ENCODE results near the gene RGS7.

DNA sequence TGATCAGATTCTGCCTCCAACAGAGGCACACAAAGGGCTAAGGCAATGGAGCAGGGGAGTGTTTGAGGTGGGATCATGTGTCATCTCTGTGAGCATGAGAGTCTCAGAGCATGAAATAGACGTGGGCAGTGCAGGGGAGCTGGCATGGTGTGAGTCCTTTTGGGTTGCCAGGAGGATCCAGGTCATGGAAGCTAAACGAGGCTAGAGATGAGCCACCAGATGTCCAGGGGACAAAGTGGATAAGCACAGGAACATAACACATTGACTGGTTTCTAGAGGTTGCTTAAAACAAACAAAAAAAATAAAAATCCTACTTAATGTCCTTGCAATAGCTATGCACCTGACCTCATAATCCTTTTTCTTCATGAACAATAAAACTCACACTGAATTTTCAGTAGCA is 490.3 kb downstream of the RGS7 start:
- TF ChIP-seq CTCF (IDR thresholded peaks at IDR 0.05; ENCODE audit: poor library complexity) (no peak), EZH2phosphoT487 (IDR thresholded peaks at IDR 0.05; ENCODE audit: low read depth, severe bottlenecking, unreplicated experiment) (no peak)

Data from hepatocyte (in vitro differentiated cells).